HG03571 (cell line): ENCODE measurements around the gene SPATA13.

Source experiments
- ATAC-seq: cut with Tn5 transposase; IDR thresholded peaks from one replicate; pipeline ENCODE4 v1.9.1; 2021; ENCODE audit not compliant: unreplicated experiment

The SPATA13 gene

DNA sequence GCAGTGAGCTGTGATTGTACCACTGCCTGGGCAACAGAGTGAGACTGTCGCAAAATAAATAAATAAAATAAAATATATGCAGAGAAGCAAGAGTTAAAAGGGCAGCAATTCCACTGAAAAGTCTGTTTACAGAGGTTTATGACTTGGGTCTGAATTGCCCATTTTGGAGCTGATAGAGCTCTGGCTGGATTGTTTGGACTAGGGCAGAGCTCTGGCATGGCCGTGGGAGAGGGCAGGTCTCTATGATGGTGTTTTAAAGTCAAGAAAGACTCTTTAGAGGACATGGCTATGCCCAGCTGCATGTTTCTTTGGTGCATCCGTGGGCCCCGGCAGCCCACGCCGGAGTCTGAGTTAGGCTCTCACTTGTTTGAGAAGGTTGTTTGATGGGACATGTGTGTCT is 84.3 kb downstream of the SPATA13 start:
- no peak for ATAC-seq

DNA sequence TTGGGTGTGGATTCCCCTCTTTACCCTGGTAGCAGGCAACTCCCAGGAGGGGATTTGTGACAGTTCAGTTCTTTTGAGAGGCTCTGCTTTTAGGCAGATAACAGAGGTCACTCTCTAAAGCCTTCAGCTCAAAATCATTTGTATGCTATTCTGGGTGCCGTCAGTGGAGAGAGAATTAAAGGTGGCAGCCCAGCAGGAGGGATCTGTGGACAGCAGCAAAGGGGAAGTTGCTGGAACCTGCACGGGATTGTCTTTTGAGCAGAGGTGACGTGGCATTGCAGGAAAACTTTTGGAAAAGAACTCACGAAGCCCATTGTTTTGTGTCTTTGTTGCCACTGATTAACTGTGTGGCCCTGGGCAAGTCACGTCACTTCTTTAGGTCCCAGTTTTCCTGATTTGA is 86.5 kb downstream of the SPATA13 start:
- no peak for ATAC-seq

DNA sequence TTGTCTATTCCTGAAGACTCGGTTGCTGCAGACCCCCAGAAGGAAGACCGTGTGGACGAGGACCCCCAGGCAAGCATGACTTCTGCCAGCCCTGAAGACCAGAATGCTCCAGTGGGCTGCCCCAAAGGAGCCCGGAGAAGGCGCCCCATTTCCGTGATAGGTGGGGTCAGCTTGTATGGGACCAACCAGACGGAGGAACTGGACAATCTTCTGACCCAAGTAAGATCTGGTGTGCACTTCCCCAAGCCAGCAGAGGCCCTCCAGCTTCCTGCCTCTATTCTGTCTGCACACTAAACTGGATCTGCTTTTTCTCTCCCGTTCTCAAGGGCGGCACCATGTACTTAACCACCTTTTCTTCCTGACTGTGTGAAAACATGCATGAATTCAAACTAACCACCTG is 89.1 kb downstream of the SPATA13 start:
- no peak for ATAC-seq

DNA sequence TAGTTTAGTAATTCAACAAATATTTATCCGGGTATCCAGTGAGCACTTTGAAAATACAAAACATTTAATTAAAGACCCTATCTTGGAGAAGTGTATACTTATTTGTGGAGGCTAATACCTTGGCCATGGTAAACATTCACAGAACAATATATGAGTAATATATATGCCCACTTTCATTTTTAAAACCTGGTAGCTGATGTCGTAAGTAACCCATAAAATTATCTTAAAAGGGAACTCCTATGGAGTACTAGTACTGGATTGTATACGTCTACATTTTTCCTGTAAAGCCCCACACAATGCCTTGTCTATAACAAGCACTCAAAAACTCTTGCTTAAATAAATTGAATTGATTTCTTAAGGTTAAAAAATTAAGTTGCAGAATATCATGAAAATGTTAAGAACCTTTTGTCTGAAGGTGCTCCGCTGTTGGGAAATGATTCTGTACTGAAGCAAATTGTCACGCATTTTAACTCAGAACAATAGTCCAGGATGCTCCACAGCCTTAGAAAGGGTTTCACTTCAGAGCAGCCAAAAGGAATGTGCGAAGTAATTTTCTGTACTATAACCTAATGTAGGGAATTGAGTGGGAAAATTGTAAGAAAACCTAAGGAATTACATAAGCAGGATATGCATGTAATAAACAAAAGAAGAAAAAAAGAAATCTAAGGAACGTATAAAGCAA is 90.0 kb downstream of the SPATA13 start:
- ATAC-seq, result no peak

DNA sequence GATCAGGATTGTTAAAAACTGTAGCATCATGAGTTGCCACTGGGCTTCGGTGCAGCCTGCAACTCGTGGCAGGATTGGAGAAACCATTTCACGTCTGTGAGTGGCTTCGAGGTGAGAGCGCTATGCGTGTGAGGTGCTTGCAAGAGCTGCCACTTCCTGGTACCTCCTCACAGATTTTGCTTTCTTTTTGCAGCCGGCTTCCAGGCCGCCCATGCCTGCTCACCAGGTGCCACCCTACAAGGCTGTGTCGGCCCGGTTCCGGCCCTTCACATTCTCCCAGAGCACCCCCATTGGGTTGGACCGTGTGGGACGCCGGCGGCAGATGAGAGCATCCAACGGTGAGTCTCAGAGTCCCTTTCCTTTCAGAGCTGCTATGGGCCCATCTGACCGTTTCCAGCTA is 91.0 kb downstream of the SPATA13 start:
- no peak for ATAC-seq

DNA sequence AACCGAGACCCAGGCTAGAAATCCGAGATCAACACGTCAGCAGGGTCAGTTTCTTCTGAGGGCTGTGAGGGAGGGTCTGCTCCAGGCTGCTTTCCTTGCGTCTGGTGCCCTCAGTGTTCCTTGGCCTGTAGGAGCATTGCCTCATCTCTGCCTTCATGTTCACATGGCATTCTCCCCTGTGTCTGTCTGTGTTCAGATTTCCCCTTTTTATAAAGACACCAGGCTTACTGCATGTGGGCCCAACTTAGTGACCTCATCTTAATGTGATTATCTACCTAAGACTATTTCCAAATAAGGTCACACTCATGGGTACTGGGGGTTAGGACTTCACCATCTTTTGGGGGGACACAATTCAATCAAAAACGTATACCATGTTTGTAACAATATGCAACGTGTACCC is 91.6 kb downstream of the SPATA13 start:
- no peak for ATAC-seq

DNA sequence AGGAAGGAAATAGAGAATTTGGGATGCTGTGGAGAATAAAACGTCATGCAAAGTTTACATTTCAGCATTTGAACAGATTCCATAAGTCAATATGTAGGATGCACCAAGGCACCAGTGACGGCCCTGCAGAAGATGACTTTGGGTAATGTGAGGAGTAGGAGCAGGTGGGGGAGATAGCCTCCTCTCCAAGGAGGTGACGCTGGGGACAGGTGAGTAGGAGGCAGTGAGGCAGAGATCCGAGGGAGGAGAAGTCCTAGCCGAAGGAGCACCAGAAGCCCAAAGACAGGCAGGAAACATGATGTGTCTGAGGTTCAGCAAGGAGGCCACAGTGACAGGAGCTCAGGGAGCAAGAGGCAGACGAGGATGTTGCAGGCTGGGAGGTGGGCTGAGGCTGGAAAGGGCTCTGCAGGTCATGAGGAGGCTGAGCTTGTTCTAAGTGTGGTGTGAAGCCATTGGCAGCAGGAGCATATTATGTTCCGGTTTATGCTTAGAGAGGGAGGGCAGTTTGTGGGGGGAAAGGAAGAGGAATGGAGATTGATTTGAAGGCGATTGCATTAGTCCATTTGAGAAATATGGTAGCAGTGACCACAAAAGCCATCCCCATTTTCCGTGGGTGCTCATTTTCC is 93.1 kb downstream of the SPATA13 start:
- no peak for ATAC-seq

DNA sequence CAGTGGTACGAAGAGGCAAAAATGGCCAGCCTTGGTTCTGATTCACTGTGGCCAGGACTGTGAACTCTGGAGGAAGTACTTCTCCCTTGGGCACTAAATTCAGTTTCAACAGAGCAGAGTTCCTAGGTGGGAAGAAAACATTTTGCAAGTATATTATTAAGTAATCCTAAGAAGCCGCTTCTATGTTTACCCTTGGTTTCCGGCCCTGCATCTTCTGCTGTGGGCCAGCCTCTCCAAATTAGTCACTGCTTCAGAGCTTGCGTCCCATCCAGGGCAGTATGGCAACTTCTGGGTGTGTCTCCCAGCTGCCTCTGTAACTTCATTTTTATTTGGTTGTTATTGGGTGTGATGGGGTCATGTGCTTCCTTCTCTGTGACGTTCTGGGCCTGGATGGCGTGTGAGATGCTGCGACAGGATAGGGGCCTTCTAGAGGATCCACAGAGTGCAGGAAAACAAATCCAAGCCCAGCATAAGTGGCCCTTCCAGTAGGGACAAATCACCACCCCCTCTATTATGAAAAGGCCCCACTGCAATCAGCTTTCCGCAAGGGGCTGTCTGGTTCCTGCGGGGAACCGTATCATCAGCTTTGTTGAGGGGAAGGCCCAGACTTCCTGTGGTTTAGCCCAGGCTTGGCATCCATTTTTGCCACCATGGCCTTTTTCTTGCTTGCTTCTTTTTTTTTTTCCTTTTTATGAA is 93.8 kb downstream of the SPATA13 start:
- ATAC-seq, result no peak

DNA sequence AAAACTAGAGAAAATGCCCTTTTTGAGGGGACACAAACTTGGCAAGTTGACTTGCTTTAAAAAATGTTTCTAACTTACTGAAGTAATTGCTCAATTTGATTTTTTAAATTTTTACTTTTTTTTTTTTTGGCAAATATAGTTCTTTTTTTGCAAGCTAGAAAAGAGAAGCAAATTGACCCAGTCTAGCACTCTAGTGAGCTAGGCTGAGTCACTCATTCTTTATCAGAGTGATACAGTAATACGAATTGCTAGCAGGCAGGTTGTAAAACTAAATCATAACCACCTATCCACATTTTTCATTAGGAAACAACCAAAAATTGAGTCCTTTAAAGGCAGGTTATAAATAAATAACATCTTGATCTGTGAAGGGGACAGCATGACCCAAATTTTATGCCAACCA is 97.0 kb downstream of the SPATA13 start:
- ATAC-seq, result no peak

DNA sequence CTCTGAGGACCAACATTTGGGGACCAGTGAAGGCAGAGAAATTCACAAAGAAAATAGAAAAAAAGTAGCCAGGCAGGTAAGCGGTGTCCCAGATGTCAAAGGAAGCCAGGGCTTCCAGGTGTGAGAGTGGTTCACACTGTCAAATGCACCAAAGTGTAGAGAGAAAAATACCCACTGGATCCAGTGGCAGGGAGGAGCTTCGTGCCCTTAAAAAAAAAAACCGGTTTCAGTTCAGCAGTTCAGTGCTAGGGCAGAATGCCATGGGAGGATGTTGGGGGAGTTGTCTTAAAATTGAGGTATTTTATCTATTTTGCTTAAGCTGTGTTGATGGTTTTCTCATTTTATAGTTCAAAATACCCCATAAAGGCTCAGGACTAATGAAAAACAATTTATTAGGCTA is 101.0 kb downstream of the SPATA13 start:
- ATAC-seq, result no peak

DNA sequence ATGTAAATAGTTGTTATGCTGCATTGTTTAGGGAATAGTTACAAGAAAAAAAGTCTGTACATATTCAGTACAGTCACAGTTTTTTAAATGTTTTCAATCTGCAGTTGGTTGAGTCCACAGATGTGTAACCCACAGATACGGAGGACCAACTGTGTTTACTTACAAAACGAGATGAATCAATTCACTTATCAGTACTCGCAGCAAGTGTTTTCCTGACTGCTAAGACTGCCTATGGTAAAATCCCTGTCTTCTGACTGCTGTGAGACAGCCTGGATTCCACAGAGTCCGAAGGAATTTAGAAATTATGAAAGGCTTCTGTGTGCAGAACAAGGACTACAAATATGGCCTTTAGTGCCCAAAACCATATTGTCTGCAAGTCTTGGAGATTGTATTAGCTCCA is 103.1 kb downstream of the SPATA13 start:
- no peak for ATAC-seq

DNA sequence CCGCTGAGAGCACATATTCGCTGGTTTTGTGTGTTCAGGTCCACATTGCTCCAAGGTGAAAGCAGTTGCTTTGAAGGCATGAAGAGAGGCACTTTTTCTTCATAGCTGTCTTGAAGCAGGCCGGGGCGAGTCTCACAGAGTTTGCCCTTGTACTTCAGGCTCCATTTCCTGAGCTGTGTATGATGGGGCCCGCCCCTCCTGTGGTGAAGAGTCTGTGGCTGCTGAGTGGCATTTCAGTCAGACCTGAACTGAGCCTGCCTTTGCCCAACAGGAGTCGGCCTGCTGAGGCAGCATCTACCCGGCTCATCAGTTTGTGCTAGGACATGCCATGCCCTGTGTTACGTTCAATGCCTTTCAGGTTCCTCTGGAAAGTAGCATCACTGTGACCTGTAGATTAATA is 104.5 kb downstream of the SPATA13 start:
- ATAC-seq, result peak; percentile 56

DNA sequence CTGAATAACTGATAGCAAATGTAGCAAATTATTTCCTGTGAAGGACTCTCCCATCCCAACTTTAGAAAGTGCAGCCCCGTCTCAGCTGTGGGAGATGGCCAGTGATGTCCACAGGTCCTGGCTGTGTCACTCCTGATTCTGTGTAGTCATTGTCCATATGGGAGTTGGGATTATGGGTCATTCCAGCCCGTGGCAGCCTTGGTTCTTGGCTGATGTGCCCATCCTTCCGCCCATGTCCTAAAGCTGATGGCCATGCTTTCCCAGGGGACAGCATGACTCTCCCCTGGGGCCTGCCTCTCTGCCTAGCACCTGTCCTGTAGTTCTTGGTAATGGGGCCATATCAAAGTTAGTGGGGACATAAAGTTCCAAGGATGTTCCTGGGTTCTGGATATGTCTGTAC is 104.9 kb downstream of the SPATA13 start:
- ATAC-seq, result no peak

DNA sequence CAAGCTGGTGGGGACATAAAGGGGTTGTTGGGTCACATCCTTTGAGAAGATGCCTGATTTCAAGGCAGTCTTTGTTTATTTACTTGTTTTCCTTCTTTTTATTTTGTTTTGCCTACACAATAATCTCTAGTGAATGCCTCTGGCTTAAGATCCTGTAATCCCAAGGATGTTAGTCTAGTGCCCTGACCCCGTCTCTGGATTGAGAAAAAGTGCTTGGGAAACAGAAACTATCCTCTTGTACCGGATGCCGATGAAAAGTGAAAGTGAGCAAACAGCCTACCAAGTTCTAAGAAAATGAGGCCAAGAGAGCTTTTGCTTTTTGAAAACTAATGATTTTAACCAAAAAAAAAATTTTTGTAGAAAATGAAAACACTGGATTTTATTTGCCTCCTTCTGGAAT is 106.8 kb downstream of the SPATA13 start:
- no peak for ATAC-seq

DNA sequence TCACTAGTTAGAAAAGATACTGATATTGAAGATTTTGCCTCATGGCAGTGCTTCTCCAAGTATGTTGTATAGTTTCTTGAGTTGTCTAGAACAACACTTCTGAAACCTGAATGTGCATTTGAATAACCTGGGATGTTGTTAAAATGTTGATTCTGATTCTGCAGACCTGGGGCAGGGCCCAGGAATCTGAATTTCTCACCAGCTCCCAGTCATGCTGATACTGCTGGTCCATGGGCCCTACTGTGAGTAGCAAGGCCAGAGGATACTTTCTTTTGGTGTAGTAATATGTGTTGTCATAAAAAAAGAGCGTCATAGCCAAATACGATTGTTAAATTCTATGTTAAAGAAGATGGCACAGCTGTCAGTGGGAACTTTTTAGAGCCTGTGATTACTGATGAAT is 107.3 kb downstream of the SPATA13 start:
- no peak for ATAC-seq

DNA sequence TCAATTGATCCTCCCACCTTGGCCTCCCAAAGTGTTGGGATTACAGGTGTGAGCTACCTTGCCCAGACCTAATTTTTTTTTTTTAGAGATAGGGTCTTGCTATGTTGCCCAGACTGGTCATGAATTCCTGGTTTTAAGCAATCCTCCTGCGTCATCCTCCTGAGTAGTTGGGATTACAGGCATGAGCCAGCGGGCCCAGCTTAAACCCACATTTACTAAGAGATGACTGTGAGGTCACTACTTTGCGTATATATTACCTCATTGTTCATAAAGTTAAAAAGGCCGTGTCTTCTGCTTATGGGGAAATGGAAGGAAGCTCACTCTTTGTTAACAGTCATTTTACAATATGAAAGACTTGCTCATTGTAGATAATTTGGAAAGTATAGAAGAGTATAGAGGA is 109.3 kb downstream of the SPATA13 start:
- no peak for ATAC-seq

DNA sequence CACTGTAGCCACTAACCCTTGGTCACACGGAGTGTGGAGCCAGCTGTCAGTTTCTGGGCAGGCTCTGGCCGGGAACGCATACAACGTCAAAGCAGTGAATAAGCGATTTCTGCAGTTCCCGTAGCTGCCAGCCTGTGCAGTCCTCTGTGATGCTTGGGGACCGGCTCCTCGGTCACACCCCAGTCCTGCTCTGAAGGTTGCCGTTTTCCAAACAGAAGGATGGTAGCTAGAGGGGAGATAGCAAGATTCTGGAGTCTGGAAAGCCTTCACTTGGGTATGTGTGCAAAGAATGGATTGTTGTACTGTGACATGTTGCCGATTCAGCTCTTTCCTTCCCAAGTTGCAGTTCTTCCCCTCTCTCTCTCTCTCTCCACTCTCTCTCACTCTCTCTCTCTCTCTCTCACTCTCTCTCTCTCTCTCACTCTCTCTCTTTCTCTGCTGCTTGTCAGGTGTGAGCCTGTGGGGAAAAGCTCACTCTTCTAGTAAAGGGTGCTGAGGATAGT is 110.2 kb downstream of the SPATA13 start:
- peak; percentile 28 for ATAC-seq

DNA sequence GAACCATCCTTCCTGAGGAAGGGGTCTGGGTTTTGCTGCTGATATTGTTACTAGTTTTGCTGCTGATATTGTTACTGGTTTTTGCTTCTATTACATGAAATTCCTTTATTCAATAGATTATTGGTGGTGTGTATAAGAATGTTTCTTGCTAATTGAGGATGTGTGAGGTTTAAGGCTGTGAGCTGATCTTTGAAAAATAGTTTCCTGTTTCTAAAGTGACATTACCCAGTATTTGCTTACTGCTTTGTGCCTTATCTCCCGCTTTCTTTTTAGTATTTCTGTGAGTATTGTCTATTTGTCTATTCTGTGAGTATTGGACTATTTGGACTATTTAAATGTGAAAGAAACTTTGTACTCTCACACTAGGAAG is 110.7 kb downstream of the SPATA13 start:
- no peak for ATAC-seq

DNA sequence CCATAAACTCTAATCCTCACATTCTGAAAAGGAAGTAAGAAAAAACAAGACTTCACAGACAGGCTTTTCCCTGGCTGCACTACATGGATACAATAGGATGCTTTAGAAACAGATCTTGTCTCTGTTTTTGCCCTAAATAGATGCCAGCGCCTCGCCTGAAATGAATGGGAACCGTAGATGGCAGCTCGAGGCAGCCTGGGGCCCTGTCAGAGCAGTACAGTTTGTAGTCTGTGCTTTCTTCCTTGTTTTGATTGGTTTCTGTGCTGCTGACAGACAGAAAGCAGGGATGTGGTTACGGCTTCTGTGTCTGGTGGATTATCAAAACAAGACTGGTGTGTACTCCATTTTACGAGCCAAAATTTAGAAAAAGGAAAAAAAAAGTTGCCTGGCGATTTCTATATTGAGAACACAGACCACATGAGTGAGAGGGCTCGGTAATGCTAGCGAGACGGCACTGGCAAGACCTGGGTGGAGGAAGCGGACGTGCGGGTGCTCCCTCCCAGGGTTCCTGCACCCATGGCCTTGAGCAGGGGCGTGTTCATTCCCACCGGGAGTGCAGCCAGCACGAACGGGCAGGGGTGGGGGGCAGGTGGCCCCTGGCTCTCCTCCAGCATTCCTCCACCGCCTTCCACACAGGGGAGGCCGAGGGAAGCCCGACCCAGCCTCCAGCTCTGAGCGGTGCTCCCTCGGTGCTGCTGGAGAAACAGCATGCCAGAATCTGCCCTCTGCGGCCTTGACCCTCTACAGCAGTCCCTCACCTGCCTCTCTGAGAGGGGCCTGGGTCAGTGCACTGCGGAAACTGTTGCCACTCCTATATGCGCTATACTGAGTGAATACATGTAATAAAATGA is 111.3 kb downstream of the SPATA13 start:
- peak; percentile 49 for ATAC-seq

DNA sequence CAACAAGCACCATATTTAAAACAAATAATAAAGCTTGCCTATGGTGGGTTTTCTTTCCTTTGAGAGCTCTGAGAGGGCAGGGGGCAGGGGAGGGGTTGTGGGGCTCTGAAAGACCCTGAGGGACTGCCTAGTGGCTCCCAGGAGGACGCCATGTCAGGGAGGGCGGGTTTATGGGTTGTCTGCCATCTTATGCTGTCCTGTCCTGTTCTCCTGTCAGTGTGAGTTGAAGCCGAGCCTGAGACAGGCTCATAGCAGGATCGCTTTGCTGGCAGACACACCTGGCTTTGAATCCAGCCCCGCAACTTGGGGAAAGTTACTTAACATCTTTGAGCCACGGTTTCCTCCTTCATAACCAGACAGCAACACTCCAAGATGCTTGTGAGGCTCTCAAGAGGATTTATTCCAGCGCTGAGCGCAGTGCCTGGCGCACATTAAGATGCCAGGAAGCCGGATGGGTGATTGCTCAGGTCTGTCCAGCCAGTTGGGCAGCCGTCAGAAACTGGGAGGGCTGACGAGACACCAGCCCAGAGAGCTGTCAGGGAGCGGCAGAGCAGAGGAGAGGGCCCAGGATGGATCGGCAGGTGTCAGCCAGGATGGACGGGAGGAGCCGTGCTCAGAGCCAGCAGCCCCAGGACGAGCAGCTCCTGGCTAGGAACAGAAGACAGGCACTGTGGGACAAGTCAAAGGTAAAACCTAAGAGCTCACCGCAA is 112.1 kb downstream of the SPATA13 start:
- ATAC-seq, result no peak

DNA sequence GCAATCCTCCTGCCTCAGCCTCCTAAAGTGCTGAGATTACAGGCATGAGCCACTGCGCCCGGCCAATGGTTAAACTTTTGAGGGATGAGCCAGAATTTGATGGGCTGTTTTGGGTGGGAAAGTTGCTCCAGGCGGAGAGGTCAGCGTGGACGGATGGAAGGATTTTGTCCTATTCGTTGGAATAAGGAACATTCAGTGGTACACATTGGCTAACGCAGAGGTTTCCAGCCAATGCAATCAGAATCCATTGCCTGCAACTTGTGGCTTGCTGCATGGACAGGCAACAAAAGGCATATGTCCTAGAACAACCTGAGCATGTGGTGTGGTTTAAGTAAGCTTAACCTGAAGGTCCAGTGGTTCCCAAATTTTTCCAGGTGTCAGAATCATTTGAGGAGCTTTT is 113.4 kb downstream of the SPATA13 start:
- no peak for ATAC-seq
